MM.1S (cell line): ENCODE measurements around the gene ATP13A4.

Source experiments
- DNase-seq: peaks from one replicate; pipeline ENCODE4 v3.0.0-alpha.2; 2015
- H2AFZ ChIP-seq: fragments of 300-600 bp; sonication (generic); 2 replicates; pipeline ENCODE4 v1.6.0; 2016; ENCODE audit warnings: antibody characterized with exemption, low read length
- H3F3A ChIP-seq: fragments of 300-600 bp; sonication (generic); 2 replicates; pipeline ENCODE4 v1.6.1; 2016; ENCODE audit warnings: mild to moderate bottlenecking, antibody characterized with exemption, low read length, moderate library complexity, mixed read lengths; ENCODE audit not compliant: insufficient read depth
- H3K27ac ChIP-seq: fragments of 300-600 bp; sonication (generic); 2 replicates; pipeline ENCODE4 v1.5.1; 2016; ENCODE audit warnings: mild to moderate bottlenecking, low read length
- H3K27me3 ChIP-seq: fragments of 300-600 bp; sonication (generic); replicated peaks from 2 replicates; pipeline ENCODE4 v1.6.0; 2016; ENCODE audit warnings: low read length; ENCODE audit not compliant: insufficient read depth
- H3K36me3 ChIP-seq: fragments of 300-600 bp; sonication (generic); replicated peaks from 2 replicates; pipeline ENCODE4 v1.6.1; 2016; ENCODE audit warnings: mild to moderate bottlenecking, low read length, mixed read lengths; ENCODE audit not compliant: insufficient read depth
- H3K4me1 ChIP-seq: fragments of 300-600 bp; sonication (generic); 2 replicates; pipeline ENCODE4 v1.6.1; 2016; ENCODE audit warnings: low read length, mixed read lengths
- H3K4me2 ChIP-seq: fragments of 300-600 bp; sonication (generic); 2 replicates; pipeline ENCODE4 v1.6.0; 2016; ENCODE audit warnings: low read depth, low read length
- H3K4me3 ChIP-seq: fragments of 300-600 bp; sonication (generic); 2 replicates; pipeline ENCODE4 v1.5.1; 2016; ENCODE audit warnings: low read length, mixed read lengths
- H3K79me2 ChIP-seq: fragments of 300-600 bp; sonication (generic); 2 replicates; pipeline ENCODE4 v1.6.1; 2016; ENCODE audit warnings: mixed run types, low read length, mixed read lengths
- H3K9ac ChIP-seq: fragments of 300-600 bp; sonication (generic); 2 replicates; pipeline ENCODE4 v1.6.1; 2016; ENCODE audit warnings: low read length, mixed read lengths
- H3K9me2 ChIP-seq: fragments of 300-600 bp; sonication (generic); replicated peaks from 2 replicates; pipeline ENCODE4 v1.6.1; 2016; ENCODE audit warnings: mild to moderate bottlenecking, low read length, mixed read lengths; ENCODE audit not compliant: insufficient read depth
- H3K9me3 ChIP-seq: fragments of 300-600 bp; sonication (generic); replicated peaks from 2 replicates; pipeline ENCODE4 v1.6.1; 2016; ENCODE audit warnings: mild to moderate bottlenecking, low read length, mixed read lengths; ENCODE audit not compliant: insufficient read depth
- H4K20me1 ChIP-seq: fragments of 300-600 bp; sonication (generic); 2 replicates; pipeline ENCODE4 v1.6.1; 2016; ENCODE audit warnings: mild to moderate bottlenecking, low read length, moderate library complexity, mixed read lengths; ENCODE audit not compliant: insufficient read depth
- EZH2 ChIP-seq: fragments of 300-600 bp; sonication (generic); optimal IDR thresholded peaks from 2 replicates; pipeline ENCODE3; 2017; ENCODE audit warnings: low read depth, mild to moderate bottlenecking, antibody characterized with exemption, low read length, mixed read lengths
- EZH2phosphoT487 ChIP-seq: fragments of 300-600 bp; sonication (generic); IDR thresholded peaks from 2 replicates; pipeline ENCODE4 v1.6.1; 2018; ENCODE audit warnings: antibody characterized with exemption, low read length
- TF ChIP-seq, protein P1 (sequence below): fragments of 300-600 bp; sonication (generic); IDR thresholded peaks from 2 replicates; pipeline ENCODE4 v1.5.1; 2016; ENCODE audit warnings: antibody characterized with exemption, low read length, mixed read lengths

Gene ATP13A4

DNA sequence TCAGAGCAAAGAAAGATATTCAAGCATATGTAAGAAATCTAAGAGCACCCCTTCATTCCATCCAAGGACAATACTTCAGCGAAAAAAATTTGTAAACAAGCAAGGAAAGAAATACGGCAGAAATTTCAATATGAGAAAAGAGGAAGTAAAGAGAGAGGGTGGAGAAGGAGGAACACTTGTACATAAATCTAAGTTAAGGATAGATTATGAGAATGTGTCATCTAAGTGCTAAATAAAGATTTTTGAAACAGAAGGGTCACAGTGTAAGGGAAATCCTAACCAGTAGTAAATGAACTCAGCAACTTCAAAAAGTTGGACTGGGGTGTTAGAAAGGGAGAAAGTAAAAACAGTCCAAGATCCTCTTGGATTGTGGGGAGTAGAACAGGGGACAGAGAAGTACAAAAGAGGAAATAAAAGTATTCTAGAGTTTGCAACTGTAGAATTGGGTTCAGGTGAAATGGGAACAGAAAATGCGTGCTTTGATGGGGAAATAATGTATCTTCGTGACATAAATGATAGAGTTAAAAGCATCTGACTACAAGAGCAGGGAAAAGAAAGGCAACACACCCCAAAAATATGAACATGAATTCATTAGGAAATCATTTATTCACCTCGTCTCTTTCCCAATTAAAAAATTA lies 107.6 kb downstream of the ATP13A4 start:
- Histone ChIP-seq H3K27ac (no peak overlapping the region), H3K4me3 (no peak overlapping the region), H4K20me1 (no peaks in the 10 kb centered on the region), H3K9ac (no peak overlapping the region), H3K9me3 (no peaks in the 10 kb centered on the region), H2AFZ (no peak overlapping the region), H3K36me3 (no peaks in the 10 kb centered on the region), H3K79me2 (no peaks in the 10 kb centered on the region), H3K27me3 (no peaks in the 10 kb centered on the region), H3K9me2 (no peaks in the 10 kb centered on the region), H3K4me2 (no peak overlapping the region), H3F3A (no peaks in the 10 kb centered on the region), H3K4me1 (no peaks in the 10 kb centered on the region)
- no peak for TF ChIP-seq EZH2
- TF ChIP-seq, protein P1, sequence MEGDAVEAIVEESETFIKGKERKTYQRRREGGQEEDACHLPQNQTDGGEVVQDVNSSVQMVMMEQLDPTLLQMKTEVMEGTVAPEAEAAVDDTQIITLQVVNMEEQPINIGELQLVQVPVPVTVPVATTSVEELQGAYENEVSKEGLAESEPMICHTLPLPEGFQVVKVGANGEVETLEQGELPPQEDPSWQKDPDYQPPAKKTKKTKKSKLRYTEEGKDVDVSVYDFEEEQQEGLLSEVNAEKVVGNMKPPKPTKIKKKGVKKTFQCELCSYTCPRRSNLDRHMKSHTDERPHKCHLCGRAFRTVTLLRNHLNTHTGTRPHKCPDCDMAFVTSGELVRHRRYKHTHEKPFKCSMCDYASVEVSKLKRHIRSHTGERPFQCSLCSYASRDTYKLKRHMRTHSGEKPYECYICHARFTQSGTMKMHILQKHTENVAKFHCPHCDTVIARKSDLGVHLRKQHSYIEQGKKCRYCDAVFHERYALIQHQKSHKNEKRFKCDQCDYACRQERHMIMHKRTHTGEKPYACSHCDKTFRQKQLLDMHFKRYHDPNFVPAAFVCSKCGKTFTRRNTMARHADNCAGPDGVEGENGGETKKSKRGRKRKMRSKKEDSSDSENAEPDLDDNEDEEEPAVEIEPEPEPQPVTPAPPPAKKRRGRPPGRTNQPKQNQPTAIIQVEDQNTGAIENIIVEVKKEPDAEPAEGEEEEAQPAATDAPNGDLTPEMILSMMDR: no peak
- TF ChIP-seq EZH2phosphoT487: no peak
- no peak for DNase-seq

DNA sequence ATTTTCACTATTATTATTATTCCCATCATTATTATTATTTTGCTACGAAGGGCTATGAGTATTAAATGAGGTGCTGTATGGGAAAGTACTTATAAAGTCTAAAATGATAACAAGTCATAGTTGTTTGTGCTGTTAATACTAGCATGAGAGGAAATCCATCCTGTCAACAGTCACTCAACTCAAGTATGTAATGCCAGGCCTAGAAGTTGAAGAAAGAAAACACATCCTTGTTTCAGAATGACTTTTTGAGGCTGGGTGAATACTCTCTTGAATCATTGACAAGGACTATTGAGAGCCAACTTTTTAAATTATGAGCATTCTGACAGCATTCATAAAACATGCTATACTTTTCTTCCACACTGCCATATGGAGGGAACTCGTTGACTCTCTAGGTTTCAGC lies 115.3 kb downstream of the ATP13A4 start:
- H3F3A ChIP-seq: no peaks in the 10 kb centered on the region
- H3K4me1 ChIP-seq: no peaks in the 10 kb centered on the region
- H3K9ac ChIP-seq: no peak overlapping the region
- H2AFZ ChIP-seq: no peak overlapping the region
- H3K27ac ChIP-seq: no peak overlapping the region
- H3K36me3 ChIP-seq: no peaks in the 10 kb centered on the region
- no peaks in the 10 kb centered on the region for H3K79me2 ChIP-seq
- H3K9me2 ChIP-seq: no peaks in the 10 kb centered on the region
- H4K20me1 ChIP-seq: no peaks in the 10 kb centered on the region
- H3K4me2 ChIP-seq: no peak overlapping the region
- TF ChIP-seq, protein P1: no peak
- TF ChIP-seq EZH2phosphoT487 (no peak), EZH2 (no peak)
- no peak for DNase-seq
- H3K9me3 ChIP-seq: no peaks in the 10 kb centered on the region
- H3K27me3 ChIP-seq: no peaks in the 10 kb centered on the region
- H3K4me3 ChIP-seq: no peak overlapping the region

DNA sequence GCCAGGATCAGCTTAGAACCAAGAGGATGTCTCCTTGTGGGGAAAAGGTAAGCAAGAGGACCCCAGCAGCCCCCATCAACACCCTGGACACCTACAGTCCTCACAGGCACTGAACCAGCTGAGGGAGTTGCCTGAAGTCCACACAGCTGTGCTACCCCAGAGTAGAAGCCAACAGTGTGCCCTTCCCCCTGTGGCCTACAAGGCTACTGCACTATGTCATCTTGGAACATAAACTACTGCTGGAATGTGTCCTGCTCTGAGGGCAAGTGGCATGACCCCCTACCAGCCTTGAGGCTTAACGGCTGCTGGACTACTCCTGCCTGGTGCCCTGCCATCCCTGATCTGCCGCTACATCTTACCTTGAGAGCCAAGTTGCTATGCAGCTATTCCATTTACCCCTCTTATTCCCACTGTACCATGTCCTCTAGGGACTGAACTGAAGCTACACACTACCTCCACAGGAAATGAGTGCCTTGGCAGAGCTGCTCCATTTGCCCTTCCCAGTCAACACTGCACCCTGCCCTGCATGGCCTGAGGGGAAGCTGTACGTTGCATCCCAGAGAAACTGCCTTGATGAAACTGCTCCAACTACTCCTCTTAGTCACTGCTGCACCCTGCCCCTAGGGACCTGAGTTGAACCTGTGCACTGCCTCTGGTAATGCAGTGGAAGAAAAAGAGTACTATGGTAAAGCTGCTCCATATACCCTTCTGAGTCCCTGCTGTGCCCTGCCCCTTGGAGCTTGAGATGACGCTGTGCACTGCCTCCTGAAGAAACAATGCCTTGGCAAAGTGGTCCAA lies 135.9 kb downstream of the ATP13A4 start:
- no peak for DNase-seq
- no peak overlapping the region for H3K4me3 ChIP-seq
- no peaks in the 10 kb centered on the region for H3K27me3 ChIP-seq
- H2AFZ ChIP-seq: no peak overlapping the region
- H3K9ac ChIP-seq: no peak overlapping the region
- no peak overlapping the region for H3K4me2 ChIP-seq
- H3K27ac ChIP-seq: no peak overlapping the region
- no peaks in the 10 kb centered on the region for H3K9me3 ChIP-seq
- no peaks in the 10 kb centered on the region for H3K79me2 ChIP-seq
- no peaks in the 10 kb centered on the region for H4K20me1 ChIP-seq
- no peaks in the 10 kb centered on the region for H3K4me1 ChIP-seq
- no peaks in the 10 kb centered on the region for H3K9me2 ChIP-seq
- H3F3A ChIP-seq: no peaks in the 10 kb centered on the region
- H3K36me3 ChIP-seq: no peaks in the 10 kb centered on the region
- TF ChIP-seq EZH2: no peak
- TF ChIP-seq, protein P1: no peak
- TF ChIP-seq EZH2phosphoT487: no peak
